ENCODE data around the gene CDCP1.

Gene CDCP1, protein sequence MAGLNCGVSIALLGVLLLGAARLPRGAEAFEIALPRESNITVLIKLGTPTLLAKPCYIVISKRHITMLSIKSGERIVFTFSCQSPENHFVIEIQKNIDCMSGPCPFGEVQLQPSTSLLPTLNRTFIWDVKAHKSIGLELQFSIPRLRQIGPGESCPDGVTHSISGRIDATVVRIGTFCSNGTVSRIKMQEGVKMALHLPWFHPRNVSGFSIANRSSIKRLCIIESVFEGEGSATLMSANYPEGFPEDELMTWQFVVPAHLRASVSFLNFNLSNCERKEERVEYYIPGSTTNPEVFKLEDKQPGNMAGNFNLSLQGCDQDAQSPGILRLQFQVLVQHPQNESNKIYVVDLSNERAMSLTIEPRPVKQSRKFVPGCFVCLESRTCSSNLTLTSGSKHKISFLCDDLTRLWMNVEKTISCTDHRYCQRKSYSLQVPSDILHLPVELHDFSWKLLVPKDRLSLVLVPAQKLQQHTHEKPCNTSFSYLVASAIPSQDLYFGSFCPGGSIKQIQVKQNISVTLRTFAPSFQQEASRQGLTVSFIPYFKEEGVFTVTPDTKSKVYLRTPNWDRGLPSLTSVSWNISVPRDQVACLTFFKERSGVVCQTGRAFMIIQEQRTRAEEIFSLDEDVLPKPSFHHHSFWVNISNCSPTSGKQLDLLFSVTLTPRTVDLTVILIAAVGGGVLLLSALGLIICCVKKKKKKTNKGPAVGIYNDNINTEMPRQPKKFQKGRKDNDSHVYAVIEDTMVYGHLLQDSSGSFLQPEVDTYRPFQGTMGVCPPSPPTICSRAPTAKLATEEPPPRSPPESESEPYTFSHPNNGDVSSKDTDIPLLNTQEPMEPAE

GRCh38 chr3:45145681-45146614 is at the start of gene CDCP1:
CDCP1 (minus strand) TSS chr3:45146378; CDS start chr3:45146287, 91 bp downstream.
- DNase-seq (ENCODE audit: extremely low read depth in 1 of 2, low read depth in 1 of 2), result no peak

GRCh38 chr3:45194791-45195190 is 48.6 kb upstream of the CDCP1 start:
- DNase-seq (ENCODE audit: extremely low read depth in 1 of 2, low read depth in 1 of 2), result no peak

GRCh38 chr3:45191924-45192417 is 45.8 kb upstream of the CDCP1 start:
- DNase-seq (ENCODE audit: extremely low read depth in 1 of 2, low read depth in 1 of 2), result no peak

- no peak for DNase-seq (ENCODE audit: extremely low read depth in 1 of 2, low read depth in 1 of 2)
Observed at GRCh38 chr3:45191424-45191823, 45.2 kb upstream of the CDCP1 start.

GRCh38 chr3:45188719-45189659 is 42.8 kb upstream of the CDCP1 start:
- no peak for DNase-seq (ENCODE audit: extremely low read depth in 1 of 2, low read depth in 1 of 2)

- DNase-seq (ENCODE audit: extremely low read depth in 1 of 2, low read depth in 1 of 2), result peak in 1 of 2 donors; percentile 14
Observed at GRCh38 chr3:45187694-45188141, 41.5 kb upstream of the CDCP1 start.

DNA sequence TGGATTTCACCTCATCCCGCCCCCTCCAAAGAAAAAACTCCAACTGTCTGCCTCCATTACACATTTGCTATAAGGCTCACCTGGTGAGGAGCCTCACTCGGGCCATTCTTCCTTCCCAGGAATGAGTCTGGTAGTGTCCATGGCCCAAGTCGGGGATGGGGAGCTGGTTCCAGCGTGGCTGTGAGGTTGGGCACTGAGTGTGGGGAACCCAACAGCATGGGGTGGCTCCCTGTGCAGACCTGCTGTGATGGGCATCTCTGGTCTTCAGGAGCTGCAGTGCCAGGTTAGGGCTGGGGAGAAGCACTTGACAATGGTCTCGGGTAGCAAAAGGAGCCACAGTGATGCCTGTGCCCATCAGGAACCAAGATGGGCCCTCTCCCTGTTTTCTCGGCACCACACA is 40.7 kb upstream of the CDCP1 start:
- no peak for DNase-seq (ENCODE audit: extremely low read depth in 1 of 2, low read depth in 1 of 2)

GRCh38 chr3:45185461-45185860 is 39.3 kb upstream of the CDCP1 start:
- no peak for DNase-seq (ENCODE audit: extremely low read depth in 1 of 2, low read depth in 1 of 2)

- DNase-seq (ENCODE audit: extremely low read depth in 1 of 2, low read depth in 1 of 2), result no peak
Observed at GRCh38 chr3:45185052-45185451, 38.9 kb upstream of the CDCP1 start.

DNA sequence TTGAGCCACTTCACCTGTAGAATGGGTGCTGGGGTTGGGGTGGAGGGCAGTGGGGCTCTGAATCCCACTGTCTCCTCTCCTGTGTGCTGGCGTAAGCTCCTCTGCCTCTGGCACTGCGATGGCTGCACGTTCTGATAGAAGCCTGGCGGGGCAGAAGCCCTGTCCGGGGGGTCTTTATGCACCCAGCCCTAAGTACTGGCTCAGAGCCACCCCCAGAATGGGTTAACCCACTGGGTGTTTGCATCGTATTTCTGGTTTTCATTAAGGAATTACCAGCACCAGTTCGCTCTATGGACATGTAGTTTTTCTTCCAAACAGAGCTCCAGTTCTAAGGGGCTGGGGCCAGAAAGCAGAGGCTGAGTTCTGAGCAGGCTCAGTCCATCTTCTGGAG is 37.7 kb upstream of the CDCP1 start:
- DNase-seq (ENCODE audit: extremely low read depth in 1 of 2, low read depth in 1 of 2), result no peak

GRCh38 chr3:45182915-45183871 is 37.0 kb upstream of the CDCP1 start:
- no peak for DNase-seq (ENCODE audit: extremely low read depth in 1 of 2, low read depth in 1 of 2)

- DNase-seq (ENCODE audit: extremely low read depth in 1 of 2, low read depth in 1 of 2), result no peak
Observed at GRCh38 chr3:45181496-45181895, 35.3 kb upstream of the CDCP1 start.

DNA sequence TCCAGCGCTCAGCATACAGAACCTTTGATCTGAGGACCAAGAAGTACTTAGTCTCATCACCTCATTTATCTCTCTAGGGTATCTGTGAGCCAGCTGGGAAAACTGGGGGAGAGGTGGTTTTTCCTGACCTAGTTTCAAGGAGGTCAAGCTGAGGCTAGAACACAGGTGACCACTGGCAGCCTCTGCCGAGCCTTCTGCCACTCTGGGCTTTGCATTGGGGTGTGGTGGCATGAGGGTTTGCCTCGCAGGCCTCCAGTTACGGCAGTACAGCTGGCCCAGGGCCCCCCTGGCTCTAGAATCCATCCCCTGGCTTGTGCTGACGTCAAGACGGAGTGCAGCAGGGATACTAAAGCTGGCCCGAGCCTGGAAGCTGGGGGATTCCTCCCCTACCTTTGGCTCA is 34.7 kb upstream of the CDCP1 start:
- no peak for DNase-seq (ENCODE audit: extremely low read depth in 1 of 2, low read depth in 1 of 2)

GRCh38 chr3:45180051-45180450 is 33.9 kb upstream of the CDCP1 start:
- DNase-seq (ENCODE audit: extremely low read depth in 1 of 2, low read depth in 1 of 2), result no peak

DNA sequence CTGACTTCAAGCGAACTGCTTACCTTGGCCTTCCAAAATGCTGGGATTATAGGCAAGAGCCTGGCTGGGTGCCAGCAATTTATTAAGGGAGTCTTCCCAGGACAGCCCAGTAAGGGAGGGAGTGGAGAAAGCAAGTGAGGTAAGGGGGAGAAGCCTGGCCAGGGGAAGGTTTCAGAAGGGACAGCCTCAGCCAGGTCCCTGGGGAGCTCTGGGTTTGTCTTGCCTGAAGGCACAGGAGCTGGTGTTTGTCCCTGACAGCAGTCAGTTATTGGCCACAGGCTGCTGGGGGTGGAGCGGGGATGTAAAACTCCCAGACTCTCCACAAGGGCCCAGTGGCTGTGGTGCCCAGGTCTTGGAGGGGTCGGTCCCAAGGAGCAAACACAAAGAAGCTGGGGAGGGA is 33.0 kb upstream of the CDCP1 start:
- no peak for DNase-seq (ENCODE audit: extremely low read depth in 1 of 2, low read depth in 1 of 2)

DNA sequence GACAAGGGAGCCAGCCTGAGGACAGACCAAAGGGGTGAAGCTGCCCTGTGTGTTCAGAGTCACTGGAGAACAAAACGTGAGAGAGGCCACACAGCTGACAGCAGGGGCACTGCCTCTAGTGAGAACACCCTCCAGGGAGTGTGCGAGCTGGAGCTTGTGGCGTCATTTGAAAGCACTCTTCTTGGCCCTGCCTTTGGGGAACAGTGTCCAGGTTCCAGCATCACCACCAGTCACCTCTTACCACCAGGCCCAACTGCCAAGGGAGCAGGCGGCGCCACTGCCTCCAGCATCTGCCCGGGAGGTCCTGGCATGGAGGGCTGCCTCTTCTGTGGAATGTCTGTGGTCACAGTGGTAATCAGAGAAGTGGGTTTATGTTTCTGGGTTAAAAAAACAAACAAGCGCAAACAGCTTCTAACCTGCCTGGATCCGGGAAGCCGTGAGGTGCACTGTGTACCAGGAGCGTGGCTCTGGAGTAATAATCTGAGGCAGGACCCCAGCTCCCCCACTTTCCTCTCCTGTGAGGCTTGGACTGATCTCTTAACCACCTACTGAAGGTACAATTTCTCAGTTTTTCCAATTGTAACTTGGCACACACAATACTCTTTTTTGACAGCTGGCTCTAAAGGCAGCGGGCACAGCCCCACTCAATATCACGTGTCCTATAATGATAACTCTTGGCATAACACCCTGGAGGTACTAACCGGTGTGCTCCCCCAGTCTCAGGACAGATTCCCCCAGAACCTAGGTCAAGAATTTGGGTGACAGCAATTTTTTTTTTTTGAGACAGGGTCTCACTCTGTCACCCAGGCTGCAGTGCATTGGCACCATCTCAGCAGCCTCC is 32.2 kb upstream of the CDCP1 start:
- no peak for DNase-seq (ENCODE audit: extremely low read depth in 1 of 2, low read depth in 1 of 2)

GRCh38 chr3:45176912-45177311 is 30.7 kb upstream of the CDCP1 start:
- DNase-seq (ENCODE audit: extremely low read depth in 1 of 2, low read depth in 1 of 2), result no peak

- no peak for DNase-seq (ENCODE audit: extremely low read depth in 1 of 2, low read depth in 1 of 2)
Observed at GRCh38 chr3:45174234-45174633, 28.1 kb upstream of the CDCP1 start.

All from stimulated activated CD8-positive, alpha-beta memory T cell treated with anti-CD3 and anti-CD28 coated beads, Interleukin-7, amount 100 ng/mL, for 48 hours (primary cell).